ENCODE results near the gene GALNT10.
"Not testable (repeated sequence)": the region's sequence is repeated elsewhere in the genome, so short reads cannot be mapped to it uniquely, and the experiment has no call there.

GALNT10 gene

DNA sequence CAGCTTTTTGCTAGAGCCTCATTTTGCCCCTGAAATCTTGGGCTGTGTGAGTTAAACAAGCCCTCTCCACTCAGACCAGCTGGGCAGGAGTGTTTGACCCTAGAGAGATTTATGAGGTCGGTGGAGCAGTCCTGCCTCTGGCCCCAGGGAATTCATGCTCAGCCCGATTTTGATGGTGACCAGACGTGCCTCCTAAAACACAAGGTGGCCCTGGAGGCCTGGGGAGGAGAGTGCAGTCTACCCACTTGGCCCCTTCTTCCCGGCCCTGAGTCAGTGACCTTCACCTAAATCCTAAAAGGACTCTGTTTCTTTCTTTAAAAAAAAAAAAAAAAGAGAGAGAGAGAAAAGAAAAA, 168.7 kb downstream of the GALNT10 start:
- DNase-seq = no peak

DNA sequence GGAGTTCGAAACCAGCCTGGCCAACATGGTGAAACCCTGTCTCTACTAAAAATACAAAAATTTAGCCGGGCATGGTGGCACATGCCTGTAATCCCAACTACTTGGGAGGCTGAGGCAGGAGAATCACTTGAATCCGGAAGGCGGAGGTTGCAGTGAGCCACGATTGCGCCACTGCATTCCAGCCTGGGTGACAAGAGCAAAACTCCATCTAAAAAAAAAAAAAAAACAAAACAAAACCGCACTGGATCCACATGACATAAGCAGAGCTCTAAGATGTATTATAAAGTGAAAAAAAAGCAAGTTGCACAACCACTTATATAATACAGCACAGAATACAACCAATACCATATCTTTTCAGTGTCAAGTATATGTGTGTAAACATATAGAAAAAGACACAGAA, 169.7 kb downstream of the GALNT10 start:
- DNase-seq = not testable (repeated sequence)

DNA sequence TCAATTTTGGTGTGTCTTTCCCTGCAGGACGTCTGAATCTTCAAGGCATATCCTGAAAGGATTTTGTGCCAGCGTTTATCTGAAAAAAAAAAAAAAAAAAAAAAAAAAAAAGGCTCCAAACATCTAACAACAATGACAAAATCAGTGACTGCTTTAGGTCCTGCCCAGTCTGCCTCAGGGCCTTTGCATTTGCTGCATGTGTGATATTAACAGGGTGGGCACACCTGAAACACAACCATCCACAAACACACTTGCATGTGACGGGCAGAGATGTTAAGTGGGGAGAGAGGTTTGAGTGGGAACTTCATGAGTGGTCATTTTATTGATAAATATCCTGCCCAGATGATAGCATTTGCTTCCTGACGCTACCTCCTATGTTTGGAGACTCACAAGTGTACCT, 172.9 kb downstream of the GALNT10 start:
- DNase-seq = no peak

DNA sequence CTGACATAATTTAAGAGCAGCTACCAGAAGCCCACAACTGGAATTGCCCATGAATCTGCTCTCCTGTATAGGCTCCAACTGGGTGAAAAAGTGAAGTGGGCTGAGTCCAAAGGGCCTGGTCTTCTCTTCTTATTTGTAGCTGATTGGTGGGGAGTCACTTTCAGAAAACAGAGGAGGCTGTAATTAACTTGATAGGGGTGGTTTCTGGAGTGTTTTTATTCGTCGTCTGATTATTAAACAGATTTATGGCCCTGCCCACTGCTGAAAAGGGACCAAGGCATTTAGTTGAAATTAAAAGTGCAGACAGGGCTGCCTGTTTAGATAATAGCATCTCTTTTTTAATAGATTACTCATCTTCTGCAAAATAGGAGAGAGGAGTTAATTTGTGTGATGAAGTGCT, 174.2 kb downstream of the GALNT10 start:
- no peak for DNase-seq

DNA sequence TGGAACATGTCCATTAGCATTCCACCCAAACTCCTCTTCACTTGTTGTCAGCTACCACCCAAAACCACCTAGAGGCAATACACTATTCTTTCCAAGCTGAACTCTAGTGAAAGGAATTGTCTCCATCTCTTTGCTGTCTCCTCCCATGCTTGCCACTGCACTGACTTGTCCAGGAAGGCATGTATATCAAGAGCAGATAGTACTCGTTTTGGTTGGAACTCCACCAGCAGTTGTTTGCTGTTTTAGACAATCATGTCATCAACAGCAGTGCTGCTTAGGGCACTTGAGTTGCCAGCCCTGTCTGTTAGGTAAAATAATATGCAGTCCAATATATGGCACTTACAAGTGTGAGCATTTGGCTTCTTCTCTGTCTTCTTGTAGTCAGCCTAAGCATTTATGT, 175.3 kb downstream of the GALNT10 start:
- DNase-seq = no peak

DNA sequence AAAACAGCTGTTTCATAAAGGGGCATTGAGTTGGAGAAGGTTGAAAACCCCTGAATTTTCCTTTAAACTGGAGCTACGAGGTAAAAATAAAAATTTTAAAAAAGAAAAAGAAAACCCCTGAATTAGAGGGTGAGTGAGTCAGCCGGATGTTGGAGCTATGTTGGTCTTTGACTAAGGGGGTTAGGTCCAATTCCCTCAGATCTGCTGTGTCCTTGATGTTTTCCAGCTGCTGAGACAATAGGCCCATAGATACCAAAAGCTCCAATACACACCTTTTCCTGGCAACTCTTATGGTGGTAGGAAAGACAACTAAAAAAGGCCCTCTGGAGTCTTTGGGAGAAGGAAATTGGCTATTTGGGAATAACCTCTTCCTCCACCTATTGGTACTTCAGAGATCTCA, 175.8 kb downstream of the GALNT10 start:
- DNase-seq = no peak

DNA sequence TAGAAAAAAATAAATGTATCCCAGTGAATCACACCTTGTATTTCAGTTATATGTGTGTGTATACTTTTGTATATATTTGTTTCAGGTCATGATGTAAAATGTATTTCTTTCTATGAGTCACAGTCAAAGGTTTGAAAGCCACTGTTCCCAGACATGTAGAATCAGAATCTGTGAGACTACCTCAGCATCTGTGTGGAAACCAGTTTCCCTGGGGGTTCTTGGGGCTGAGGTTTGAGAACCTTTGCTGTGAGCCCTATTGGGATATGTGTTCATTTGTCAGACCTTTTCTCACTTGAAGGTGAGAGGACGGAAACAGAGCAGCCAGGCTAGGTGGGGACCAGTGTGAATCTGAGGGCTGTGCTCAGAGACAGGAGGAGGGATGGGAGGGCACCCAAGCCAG, 176.6 kb downstream of the GALNT10 start:
- no peak for DNase-seq

DNA sequence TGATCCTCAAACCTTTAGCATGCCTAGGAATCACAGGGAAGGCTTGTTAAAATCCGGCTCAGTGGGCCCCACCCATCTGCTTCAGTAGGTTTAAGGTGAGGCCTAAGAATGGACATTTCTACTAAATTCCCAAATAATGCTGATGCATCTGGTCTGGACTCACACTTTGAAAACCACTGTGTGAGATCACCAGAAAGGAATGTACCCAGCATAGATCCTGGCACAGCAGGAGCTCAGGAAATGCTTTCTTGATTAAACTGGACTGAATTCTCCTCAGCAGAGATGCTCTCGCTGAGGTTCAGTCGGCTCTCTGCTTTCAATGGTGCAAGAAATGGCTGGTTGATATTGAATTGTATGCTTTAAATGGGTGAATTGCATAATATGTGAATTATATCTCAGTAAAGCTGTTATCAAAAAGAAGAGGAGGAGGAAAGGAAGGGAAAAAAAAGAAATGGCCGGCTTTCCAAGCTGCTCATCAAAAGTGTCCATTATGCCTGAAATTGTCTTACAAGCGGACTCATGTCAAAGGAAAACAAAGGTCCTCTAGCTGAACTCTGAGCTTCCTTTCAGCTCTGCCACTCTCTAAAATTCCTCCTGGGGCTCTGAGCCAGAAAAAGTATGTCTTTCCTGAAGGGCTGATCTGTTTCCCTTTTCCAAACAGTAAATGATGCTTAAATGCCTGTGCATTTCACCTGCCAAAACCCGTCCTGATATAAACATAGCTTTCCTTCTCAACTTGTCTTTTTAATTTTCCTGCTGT, 177.7 kb downstream of the GALNT10 start:
- DNase-seq = peak; percentile 10

DNA sequence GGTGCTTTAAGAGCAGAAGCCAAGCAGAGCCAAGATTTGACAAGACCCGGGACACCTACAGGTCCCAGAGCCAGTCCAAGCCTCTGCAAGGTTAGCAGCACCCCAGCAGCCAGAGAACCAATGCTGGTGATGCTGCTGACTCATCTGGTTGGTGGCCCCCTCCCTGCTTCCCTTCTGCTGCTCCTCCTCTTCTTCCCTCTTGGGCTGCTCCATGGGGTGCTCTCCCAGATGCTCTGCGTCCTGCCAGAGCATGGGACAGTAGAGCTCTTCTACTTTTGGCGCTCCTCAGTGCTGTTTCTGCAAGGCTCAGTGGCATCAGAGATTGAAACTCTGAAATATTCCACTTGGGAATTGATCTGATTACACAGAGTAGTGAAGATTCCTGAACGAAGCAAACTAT, 179.1 kb downstream of the GALNT10 start:
- DNase-seq = no peak

DNA sequence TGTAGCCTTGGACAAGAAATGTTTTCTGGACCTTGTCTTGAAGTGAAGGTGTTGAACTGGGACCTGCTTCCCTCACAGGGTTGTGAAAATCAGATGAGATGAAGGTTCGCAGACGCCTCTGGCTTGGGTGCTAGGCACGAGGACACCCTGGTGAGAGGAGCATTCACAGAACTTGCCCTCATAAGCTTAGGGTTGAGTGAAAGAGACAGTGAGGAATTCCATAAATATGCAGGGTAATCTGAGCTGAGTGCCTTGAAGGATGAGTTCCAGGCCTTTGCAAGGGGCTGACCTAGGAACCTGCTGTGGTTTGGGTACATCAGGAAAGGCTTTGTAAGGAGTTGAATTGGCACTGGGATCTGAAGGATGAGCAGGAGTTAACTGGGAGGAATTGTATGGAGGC, 179.6 kb downstream of the GALNT10 start:
- DNase-seq = no peak

DNA sequence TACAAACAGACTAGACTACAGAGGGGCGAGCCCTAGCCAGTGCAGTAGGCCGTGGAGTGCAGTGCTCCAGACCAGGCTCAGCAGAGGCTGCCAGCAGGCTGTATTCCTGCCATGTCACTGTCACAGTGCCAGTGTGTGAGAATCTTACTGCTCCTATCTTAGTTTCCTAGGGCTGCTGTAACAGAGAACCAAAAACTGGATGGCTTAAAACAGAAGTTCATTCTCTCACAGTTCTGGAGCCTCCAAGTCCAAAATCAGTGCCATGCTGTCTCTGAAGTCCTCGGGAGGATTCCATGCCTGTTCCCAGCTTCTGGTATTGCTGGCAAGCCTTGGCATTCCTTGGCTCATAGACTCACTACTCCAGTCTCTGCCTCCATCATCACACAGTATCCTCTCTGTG, 180.3 kb downstream of the GALNT10 start:
- no peak for DNase-seq

DNA sequence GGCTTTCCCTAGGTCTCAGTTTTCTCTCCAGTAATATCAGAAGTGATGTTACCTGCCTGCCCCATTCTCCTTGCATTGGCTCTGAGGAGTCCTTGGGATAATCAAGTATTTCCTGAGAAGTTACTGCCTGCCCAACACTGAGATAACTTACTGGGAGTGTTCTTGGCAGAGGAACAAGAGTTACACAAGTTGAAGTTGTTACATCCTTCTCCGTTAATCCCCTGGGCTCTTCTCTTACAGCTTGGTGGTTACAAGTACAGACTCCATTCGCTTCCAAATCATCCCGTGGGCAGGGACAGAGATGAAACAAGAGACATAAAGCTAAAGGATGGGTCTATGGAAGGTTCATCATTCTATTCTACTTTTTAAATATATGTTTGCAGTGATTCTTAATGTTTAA, 181.2 kb downstream of the GALNT10 start:
- DNase-seq = no peak

DNA sequence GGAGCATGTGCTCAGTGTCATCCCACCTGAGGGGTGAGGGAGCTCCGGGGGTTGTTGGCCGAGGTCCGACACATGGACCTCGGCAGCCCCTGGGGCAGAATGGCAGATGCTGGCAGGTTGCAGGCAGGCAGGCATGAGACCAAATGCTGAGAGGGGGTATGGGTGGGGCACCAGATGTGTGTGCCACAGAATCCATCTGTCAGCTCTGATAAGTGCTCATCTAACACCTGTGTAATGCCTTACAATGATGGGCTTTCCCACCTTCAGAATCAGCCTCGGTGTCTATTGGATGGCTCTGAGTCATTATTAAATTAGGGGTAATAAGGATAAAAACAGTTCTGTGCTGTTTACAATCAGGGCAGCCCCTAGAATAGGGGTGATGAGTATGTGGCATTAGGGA, 182.1 kb downstream of the GALNT10 start:
- DNase-seq = no peak

DNA sequence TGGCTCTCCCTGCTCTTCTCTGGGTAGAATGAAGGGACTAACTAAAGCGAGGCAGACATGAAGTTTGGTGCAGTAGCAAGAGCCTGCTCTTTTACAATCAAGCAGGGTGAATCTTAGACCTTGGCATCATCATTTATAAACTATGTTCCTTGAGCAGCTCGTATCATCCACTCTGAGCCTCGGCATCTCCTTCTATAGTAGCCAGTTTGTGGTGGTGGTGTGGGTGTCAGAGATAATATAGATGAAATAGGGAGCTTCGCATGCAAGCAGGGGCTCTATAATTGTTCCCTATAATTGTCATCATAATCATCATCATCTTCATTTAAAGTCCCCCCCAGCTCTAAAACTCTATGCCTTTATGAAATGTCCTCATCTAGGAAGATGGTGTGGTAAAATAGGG, 182.8 kb downstream of the GALNT10 start:
- DNase-seq = no peak

DNA sequence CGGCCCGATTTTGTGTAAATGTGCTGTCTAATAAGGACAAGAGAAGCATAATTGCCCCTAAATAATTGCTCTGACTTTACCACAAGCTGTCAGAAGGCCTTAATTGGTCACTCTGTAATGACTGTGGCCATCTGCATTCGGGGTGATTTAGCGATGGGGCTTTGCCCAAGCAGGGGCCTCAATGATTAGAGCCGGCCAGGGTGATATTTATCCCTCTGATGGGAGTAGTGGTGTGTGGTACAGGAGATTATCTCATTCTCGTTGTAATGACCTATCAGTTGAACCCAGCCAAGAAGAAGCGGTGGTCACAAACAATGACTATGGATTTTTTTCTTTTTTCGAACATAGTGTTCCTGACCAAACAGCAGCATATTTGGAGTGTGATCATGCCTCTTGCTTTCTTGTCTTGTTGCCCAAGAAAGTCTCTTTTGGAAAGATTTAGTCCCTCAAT, 183.2 kb downstream of the GALNT10 start:
- DNase-seq = no peak

DNA sequence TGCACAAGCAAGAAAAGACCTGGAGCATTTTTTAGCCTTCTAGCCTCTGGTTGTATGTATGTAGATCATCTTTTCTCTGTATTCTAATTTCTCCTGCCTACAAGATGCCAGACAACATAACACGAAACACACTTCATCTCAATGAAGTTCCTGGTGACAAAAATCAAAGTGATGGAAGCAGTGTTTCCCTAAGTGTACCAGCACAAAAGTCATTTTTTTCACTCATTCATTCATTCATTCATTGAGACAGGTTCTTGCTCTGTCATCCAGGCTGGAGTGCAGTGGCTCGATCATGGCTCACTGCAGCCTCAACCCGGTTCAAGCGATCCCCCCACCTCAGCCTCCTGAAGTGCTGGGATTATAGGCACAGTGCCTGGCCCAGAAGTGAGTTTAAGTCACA, 183.7 kb downstream of the GALNT10 start:
- DNase-seq = no peak

DNA sequence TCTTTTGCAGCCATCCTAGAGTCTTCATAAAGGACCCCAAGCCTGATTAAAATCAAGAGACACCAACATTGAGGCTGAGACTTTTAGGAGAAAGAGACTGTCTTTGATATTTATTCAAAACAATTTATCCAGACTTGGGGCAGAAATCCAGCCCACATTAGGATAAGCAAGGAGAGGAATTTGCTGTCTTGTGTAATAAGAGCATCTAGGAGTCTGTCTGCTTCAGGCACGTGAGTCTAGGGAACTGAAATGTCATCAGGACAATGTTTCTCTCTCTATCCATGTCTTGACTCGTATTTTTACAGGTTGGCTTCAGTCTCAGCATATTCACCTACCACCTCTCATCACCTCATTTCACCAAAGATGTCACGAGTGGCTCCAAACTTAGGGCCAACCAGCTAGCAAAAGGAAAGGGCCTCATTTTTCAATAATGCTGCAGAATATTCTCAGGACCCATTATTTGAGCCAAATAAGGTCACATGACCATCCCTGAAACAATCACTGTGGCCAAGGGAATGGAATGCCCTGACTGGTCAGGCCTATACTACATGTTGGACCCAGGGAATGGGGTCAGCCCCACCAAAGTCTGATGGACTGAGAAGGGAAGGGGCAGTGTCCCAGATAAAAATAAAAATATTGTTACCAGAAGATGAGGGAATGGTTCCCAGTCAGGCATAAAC, 184.9 kb downstream of the GALNT10 start:
- DNase-seq = no peak

DNA sequence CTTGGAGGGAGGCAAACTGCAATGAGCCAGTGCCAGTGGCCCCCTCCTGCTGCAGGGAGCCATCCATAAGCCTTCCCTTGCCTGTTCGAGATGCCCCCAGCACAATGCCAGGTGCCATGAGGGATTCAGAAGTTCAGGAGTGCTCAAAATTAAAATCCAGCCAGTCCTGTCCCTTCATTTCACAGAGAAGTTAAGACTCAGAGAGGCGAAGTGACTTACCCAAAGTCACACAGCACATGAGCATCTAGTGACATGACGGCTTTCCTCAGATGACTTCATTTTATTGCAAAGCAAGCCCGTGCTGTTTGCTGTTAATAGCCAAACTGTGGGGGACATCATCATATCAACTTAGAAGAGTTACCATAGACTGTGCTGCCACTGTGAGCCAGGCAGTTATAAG, 185.9 kb downstream of the GALNT10 start:
- no peak for DNase-seq

DNA sequence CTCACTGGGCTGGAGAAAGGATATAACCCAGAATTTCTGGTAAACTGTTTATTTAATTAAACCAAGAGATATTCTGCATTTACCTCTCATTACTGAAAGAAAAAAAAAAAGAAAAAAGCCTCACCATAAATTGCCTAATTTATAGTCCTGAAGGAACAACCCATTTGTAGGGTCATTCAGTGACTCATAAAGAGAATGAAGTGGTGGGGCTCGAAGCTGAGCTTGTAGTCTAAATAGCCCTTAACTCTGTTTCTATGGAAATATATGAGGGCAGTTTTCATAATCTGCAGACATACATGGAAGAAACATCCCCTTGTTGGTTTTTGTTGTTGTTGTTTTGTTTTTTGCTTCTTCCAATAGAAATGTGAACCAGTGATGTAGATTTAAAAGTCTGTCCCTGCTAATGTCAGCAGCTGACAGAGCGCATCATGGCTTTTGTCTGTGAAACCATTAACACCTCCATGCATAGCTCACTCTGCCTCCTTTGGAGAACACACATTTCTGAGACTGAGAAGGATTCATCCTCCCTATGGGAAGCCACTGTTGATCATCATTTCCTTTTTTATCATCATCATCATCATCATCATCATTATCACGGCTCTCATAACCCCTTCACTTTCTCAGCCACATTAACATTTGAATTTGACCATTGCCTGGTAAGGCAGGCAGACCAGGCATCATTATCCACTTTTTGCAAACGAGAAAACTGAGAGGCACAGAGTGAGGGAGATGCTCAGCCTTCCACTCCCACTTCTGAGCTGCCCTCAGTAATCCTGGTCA, 187.4 kb downstream of the GALNT10 start:
- DNase-seq = no peak

DNA sequence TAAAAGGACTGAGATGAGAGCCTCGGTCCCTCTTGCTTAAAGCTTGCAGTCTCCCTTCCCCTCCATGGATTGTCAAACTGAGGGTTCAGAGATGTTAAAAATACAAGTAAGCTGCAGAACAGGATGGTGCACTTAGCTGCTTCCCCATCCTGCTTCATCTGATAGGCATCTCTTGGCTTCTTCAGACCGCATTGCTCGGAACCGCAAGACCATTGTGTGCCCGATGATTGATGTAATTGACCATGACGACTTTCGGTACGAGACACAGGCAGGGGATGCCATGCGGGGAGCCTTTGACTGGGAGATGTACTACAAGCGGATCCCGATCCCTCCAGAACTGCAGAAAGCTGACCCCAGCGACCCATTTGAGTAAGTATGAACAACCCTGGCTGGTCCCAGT, 189.7 kb downstream of the GALNT10 start:
- DNase-seq = no peak

DNA sequence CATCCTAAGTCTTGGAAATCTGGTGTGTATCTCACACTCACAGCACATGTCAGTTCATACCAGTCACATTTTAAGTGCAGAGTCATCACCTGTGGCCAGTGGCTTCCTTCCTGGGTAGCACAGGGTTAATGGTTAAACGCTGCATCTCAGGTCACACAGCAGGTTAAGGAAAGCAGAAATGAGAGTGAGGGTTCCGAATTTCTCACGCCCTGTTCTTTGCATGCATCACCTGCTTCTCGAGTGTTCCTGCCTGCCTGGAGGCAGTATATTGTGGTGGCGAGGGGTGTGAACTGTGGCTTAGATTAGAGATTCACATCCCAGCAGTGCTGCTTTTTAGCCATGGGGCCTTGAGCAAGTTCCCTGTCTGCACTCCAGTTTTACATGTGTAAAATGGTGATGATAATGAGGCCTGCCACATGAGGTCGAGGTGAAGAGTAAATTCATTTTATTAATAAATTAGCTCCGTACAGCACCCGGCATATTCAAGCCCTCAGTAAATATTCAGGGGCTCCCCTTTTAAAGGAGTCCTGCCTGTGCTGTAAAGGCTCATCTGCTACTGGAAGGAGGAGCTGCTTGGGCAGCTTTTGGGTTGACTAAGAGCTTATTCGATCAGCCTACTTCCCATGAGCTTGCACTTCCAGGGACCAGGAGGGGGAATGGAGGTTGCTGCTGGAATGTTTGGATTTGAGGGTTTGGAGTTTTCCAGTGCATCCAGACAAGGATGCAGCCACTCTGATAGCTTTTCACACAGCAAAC, 194.1 kb downstream of the GALNT10 start:
- no peak for DNase-seq

DNA sequence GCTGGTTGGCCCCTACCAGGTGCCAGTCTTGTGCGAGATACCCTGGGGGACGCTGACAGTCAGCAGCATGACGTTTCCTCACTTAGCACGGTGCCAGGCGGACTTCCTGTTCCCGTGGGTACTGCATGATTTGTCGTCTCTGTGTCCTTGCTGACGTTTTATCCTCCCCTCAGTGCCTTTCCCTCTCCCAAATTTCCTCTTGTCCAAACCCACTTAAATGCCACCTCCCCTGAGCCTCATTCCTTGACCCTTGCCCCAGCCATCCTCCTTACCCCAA, 194.6 kb downstream of the GALNT10 start:
- DNase-seq = no peak

DNA sequence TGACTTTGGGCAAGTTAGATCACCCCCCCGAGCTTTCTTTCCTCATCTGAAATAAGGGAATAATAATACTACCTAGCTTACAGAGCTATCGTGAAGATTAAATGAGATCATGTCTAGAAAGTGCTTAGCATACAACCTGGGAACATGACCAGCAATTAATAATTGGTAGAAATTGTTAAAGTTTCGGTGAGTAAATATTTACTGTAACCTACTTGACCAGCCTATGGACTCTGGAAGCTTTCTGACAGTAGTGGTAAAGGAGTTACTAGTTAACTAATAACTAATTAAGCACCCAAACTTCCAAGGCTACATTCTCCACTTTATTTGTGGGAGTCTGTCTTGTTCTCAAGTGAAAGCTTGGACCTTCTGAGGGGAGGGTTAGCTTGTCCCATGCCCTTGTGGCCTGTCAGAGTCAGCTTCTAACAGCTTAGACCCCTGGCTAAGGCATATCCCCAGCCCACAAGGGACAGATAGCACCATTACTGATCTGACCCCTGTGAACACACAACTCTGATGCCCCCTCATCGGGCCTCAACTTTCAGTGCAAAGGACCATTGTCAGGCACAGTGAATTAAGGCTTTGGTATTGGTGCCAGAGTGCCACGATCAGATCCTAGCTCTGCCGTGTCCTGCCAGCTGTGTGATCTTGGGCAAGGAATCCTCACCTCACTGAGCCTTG, 196.6 kb downstream of the GALNT10 start:
- no peak for DNase-seq
